ENCODE measurements around the gene IFRD1.

The IFRD1 gene

GRCh38 chr7:112521942-112522341 lies 71.7 kb downstream of the IFRD1 start:
- no peak for DNase-seq

GRCh38 chr7:112523871-112524270 lies 73.6 kb downstream of the IFRD1 start:
- no peak for DNase-seq

Data from activated CD4-positive, alpha-beta T cell treated with anti-CD3 and anti-CD28 coated beads, Interleukin-2, amount 50 U/mL, for 48 hours (primary cell).